Colon (tissue), 2 donors: Measurements from ENCODE around the gene FAM234A.
"Not testable (repeated sequence)": the region's sequence is repeated elsewhere in the genome, so short reads cannot be mapped to it uniquely, and the experiment has no call there.

Experiments used
- FAIRE-seq: peaks from 2 replicates; lab custom pipeline; 2012; peaks lifted over from hg19 to GRCh38; lab: Jason Lieb, UNC
- donor health status: control.
- donor health status: control.

The FAM234A gene, protein sequence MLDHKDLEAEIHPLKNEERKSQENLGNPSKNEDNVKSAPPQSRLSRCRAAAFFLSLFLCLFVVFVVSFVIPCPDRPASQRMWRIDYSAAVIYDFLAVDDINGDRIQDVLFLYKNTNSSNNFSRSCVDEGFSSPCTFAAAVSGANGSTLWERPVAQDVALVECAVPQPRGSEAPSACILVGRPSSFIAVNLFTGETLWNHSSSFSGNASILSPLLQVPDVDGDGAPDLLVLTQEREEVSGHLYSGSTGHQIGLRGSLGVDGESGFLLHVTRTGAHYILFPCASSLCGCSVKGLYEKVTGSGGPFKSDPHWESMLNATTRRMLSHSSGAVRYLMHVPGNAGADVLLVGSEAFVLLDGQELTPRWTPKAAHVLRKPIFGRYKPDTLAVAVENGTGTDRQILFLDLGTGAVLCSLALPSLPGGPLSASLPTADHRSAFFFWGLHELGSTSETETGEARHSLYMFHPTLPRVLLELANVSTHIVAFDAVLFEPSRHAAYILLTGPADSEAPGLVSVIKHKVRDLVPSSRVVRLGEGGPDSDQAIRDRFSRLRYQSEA

DNA sequence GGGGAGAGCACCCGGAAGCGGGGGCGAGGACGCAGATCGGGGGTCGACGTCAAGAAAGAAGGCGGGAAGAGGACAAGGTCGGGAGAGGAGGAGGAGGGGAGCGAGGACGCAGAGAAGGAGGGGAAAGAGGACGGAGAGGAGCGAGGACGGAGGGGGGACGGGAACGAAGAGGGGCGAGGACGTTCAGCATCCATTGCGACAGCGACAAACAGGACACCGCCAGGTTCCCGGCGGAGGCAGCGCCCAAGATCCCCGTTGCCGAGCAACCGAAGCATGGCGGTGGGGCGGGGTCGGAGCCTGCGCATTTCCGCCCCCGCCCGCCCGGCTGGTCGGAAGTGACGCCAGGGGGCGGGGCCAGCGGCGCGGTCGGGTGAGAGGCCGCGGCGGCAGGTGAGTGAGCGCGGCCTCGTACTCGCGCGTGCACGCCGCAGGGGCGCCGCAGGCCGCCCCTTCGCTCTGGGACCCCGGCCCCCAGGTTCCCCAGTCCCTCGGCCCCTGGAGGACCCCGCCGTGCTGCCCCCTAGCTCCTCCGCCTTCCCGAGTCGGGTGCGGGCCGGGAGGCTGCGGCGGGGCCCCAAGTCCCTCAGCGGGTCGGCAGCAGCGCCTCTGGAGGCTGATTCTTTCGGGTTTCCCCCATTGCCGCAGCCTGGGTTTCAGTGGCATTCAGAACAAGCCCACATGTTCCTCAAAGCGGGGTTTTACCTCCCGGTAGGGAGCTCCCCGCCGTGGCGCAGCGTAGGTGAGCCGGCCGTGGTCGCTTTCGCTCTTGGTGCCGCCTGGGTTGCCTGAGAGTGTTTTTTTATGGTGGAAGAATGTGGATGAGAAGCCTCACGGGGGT lies at the start of gene FAM234A:
Gene FAM234A (plus strand): TSS at position 354 of the 838 bp plus-strand sequence. CDS start 19,593 bp downstream, outside the sequence.
- FAIRE-seq: no peak

DNA sequence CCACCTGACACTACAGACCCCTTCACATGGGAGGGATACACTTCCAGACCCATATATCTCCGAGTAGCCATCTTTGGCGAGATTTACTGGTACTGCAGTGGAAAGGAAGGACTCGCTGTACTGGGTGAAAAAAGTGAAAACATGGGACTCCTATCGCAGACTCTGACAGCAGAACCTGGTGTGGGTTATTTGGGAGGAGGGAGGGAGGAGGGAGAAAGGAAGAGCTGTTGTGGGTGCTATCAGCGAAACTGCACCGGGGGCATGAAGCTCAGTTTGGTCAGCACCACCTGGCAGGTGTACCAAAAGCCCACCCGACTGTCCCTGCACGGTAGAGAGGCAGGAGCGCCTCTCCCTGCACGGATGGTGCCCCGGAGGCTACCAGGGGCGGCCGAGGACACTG lies 49.4 kb upstream of the FAM234A start:
- no peak for FAIRE-seq

DNA sequence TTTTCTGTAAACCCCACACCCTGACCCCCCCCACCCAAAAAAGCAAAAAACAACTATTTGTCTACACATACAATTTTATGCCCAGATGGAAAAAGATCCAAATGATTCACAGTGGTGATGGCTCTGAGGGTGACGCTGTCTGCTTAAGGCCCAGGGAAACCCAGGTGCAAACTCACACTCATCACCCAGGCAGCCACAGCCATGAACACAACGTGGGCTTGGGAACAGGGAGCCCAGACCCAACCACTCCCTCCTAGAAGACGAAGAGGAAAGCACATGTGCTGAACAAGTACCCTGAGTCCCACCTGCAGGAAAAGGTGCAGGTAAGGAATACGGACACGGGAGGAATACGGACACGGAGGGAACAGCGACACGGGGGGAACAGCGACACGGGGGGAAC lies 48.9 kb upstream of the FAM234A start:
- no peak for FAIRE-seq

DNA sequence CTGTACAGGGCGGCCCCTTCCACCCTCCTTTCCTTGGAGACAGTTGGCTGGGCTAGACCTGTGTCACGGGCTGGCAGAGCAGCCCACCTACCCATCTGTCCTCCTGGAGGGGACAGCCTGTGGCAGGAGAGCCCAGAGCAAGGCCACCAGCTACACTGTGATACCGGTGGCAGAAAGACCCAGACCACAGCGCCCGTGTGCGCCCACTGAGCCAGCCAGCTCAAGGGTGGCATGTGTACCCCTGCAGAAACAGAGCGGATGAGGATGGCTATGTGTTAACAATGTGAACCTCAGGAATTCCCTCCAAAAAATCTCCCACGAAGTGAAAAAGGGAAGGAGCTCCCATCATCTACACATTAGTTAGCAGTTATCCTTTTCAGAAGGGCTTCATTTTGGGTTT lies 47.3 kb upstream of the FAM234A start:
- FAIRE-seq: no peak

DNA sequence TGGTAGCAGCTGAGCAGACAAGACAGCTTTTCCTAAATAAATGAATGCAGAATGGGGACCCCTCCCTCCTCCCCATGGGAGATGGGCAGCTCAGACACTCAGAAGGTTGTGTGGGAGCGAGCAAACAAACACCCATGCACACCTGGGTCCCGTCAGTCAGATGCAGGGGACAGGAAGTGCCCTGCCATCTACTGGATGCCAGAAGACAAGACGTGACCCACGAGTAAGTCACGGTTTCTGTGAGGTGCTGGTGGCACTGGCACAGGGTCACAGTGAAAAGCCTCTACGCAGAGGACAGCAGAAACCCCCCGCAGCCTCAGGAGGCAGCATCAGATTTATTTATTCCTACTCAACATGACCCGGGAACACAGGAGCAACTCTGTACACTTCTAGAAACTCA lies 45.9 kb upstream of the FAM234A start:
- no peak for FAIRE-seq

DNA sequence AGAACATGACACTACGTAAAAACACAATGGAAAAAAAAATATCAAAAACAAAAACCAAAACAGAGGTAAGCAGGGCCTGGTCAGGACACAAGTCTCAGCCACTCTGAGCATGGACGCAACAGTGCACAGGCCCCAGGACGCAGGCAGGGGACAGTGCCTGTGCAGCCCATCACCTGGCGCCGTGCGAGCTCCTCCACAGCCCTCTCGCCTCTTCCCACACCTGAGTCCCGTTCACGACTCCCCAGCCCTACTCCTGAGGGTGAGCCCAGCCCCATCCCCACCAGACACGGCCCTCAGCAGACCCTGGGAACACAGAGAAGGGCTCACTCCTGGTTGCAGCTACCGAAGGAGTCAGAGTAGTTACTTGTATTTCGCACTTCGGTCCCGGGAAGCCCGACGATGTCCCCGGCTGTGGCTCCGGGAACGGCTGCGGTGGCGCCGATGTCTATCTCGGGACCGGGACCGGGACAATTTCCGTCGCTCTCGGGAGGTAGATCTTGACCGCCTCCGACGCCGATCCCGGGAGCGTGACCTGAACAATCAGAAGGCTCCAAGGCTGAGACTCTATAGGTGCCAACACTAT lies 44.9 kb upstream of the FAM234A start:
- no peak for FAIRE-seq

DNA sequence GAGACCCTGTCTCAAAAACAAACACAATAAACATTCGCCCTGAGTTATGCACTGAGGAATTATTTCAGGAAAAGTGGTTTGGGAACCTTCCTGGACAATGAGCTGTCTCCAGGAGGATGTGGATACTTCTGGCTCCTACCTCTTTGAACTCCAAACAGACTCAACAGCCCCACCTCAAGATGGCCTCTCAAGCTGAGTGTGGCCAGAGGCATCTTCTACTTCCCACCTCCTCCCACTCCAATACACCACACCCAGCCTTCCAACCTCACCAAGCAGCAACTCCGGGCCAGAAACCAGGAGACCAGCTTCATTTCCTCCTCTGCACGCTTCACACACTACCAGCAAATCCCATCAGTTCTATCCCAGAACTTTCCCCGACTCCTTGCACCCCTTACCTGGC lies 42.8 kb upstream of the FAM234A start:
- no peak for FAIRE-seq

DNA sequence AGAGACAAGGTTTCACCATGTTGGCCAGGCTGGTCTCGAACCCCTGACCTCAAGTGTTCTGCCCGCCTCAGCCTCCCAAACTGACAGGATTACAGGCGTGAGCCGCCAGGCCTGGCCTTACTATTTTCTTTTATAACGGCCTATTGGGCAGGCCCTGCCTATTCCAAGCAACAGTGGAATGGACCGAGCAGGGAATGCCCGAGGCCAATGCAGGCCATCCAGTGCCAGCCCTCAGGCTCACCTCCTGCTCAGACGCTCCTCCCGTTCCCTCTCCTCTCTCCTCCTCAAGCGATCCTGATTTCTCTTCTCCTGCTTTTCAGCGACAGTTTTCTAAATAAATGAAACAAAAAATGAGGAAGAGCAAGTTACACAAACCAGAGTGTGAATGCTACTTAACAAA lies 41.9 kb upstream of the FAM234A start:
- FAIRE-seq: no peak

DNA sequence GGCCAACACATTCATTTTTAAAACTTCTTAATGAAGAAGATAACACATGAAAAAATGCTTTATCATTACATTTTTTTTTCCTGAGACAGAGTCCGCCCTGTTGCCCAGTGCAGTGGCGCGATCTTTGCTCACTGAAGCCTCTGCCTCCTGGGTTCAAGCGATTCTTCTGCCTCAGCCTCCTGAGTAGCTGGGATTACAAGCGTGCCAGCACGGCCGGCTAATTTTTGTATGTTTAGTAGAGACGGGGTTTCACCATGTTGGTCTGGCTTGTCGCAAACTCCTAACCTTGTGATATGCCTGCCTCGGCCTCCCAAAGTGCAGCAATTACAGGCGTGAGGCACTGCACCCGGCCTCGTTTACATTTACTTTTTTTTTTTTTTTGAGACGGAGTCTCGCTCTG lies 41.2 kb upstream of the FAM234A start:
- FAIRE-seq: no peak

DNA sequence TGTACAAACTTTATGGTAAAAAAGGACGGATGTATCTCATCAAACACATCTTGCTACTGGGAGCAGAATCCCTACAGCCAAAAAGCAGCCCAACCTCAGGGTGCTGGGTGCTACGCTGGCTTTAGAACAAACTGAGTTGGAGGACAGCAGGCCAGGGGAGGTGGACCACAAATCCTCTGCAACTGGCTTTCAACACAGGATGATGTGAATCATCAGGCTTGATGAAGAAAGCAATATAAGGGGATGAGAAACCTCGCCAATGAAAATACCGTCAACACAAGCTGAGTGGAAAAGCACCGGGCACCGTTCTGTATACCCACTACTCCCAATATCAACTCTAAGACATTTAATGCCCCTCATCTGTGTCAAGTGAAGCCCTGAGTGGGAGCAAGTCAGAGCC lies 40.1 kb upstream of the FAM234A start:
- no peak for FAIRE-seq

DNA sequence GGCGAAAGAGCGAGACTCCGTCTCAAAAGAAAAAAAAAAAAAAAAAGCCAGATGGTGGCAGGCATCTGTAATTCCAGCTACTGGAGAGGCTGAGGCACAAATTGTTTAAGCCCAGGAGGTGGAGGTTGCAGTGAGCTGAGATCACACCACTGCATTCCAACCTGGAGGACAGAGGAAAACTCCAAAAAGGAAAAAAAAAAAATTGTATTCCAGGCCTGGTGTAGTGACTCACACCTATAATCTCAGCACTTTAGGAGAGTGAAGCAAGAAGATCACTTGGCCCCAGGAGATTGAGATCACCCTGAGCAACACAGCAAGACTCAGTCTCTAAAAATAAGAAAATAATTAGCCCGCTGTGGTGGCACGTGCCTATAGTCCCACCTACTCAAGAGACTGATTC lies 34.2 kb upstream of the FAM234A start:
- no peak for FAIRE-seq

DNA sequence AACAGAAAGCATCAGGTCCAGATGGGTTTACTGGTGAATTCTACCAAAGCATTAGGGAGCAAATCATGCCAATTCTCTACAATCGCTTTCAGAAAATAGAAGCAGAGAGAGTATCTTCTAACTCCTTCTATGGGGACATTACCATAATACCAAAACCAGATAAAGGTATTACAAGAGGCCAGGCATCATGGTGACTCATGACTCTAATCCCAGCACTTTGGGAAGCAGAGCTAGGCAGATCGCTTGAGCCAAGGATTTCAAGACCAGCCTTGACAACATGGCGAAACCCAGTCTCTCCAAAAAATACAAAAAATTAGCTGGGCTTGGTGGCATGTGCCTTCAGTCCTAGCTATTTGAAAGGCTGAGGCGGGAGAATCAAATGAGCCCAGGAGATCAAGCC lies 31.4 kb upstream of the FAM234A start:
- no peak for FAIRE-seq

DNA sequence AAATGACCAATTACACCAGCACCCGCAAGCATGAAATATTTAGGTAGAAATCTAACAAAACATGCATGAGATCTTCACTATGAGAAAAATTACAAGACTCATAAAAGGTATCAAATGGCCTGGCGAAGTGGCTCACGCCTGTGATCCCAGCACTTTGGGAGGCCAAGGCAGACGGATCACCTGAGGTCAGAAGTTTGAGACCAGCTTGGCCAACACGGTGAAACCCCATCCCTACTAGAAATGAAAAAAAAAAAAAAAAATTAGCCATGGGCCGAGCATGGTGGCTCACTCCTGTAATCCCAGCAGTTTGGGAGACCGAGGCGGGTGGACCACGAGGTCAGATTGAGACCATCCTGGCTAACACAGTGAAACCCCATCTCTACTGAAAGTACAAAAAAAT lies 30.6 kb upstream of the FAM234A start:
- FAIRE-seq: not testable (repeated sequence)

DNA sequence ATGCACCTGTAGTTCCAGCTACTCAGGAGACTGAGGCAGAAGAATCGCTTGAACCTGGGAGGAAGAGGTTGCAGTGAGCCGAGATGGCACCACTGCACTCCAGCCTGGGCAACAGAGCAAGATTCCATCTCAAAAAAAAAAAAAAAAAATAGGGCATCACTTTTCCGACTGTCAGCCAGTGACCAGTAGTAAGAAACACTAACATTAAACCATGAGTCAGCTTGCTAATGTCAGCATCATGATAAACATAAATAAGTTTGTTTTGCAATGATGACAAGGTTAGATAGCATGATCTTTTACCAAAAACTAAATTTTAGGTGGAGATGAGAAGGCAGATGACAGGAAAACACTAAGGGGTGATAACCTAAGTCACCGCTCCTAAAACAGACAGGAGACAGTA lies 25.3 kb upstream of the FAM234A start:
- FAIRE-seq: not testable (repeated sequence)

DNA sequence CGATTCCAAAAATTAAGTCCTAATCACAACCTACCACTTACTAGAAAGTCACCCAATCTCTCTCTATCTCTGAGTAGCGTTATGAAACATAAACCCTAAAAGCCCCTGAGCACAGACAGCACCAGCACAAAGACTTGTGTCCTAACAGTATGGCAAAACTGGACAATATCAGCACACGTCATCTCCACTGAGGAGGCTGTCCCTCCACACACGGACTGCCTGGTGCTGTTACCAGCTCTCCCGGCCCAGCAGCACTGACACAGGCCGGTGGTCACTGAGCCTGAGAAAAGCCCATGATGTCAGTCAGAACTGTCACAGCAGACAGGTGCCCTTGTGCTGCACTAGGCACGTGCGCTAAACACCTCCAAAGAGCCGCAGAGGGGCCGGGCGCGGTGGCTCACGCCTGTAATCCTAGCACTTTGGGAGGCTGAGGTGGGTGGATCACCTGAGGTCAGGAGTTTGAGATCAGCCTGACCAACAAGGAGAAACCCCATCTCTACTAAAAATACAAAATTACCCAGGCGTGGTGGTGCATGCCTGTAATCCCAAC lies 22.9 kb upstream of the FAM234A start:
- not testable (repeated sequence) for FAIRE-seq

DNA sequence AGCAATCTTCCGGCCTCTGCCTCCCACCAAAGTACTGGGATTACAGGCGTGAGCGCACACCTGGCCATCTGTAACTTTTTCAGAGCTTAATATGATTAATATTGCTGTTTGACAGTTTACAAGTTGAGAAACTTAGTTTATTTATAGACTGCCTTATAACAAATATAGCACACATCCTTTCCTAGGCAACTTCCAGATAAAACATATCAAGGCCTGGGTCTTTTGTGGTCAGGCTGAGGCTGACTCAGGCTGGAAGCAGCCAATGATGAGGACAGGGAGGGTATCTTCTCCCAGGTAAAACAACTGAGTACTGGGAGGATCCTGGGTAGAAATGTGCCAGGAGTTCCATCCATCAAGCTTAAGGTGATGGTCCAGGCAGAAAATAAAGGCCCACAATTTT lies 21.6 kb upstream of the FAM234A start:
- FAIRE-seq: no peak

DNA sequence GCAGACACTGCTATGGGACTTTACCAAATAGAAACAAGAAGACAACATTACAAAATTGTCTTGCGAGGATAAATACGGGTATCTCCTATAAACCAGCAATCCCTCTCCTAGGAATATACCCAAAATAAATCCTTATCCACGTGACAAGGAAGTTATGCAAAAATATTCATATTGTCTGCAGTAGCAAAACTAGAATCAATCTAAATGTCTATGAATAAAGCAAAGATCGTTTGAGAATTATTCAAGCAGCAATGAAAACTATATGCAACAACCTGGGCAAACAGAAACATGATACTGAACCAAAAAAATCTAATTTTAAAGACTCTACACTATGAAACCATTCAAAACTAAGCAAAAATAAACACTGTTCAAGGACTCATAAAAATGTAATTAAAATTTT lies 14.6 kb upstream of the FAM234A start:
- FAIRE-seq: no peak

DNA sequence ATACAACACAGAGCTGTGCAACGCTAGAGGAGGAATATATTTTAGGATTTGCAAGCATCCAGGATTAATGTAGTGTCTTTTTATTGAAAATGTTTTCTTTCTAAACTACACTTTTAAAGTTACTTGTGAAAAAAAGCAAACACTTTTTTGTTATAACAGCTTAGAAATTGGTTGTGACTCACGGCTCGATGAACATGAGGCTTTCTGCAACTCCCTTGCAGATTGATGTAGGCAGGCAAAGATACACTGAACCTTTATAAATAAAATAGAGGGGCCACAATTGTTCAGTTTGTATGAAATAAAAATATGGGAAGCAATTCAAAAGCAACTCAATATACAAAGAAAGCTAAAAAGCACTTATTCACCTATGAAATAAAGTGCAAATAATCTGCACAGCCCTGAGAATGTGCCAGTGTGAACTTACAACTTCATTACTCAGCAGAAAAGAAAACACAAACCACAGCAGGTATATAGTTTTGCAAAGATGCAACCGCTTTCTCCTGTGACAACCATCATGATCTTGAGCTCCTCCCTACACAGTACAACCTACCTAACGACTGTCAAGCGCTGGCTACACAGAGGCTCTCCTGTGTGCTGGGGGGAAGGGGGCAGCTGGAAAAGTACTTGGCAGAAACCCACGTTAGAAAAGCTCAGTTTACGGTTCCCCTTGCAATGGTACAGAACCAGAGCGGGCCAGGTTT lies 6.3 kb upstream of the FAM234A start:
- FAIRE-seq: no peak

DNA sequence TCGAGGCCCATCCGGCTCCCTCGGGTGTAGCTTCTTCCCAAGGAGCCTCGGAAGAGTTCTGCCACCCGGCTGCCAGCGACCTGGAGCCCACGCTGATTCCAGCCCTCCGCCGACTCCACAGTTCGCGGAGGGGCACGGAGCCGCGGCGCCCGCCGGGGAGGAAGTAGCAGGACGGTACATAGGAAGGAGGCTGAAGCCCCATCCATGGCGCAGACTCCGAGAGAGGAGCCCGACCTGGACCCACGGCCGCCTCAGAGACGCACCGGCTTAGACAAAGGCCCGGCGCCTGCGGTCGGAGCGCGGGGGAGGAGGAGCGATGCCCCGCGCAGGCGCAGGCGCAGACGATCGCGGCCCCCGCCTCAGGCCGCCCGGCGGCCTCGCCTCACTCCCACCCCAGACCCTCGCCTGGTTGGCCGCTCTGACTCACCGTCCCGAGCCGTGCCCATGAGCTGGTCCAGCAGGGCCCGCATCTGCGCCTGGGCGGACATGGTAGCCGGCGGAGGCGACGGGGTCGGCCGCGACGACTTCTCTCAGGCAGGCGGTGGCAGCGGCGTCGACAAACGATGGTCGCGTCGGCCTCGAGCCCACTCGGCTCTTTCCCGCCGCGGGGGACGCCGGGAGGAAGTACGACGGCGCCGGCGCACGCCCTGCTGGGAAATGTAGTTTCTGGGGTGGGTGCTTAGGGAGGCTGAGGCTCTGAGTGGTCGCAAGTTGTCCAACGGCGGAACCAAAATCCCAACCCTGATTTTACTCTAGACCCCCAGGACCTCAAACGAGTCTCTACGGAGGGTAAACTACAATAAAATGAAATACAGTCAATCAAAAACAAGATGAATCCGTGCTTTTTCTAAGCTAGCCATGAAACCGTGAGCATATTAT lies 5.5 kb upstream of the FAM234A start, which contains the start of gene LUC7L:
Gene LUC7L (minus strand): TSS at position 598 of the 879 bp plus-strand sequence. CDS start 110 bp downstream, at position 488.
- no peak for FAIRE-seq

DNA sequence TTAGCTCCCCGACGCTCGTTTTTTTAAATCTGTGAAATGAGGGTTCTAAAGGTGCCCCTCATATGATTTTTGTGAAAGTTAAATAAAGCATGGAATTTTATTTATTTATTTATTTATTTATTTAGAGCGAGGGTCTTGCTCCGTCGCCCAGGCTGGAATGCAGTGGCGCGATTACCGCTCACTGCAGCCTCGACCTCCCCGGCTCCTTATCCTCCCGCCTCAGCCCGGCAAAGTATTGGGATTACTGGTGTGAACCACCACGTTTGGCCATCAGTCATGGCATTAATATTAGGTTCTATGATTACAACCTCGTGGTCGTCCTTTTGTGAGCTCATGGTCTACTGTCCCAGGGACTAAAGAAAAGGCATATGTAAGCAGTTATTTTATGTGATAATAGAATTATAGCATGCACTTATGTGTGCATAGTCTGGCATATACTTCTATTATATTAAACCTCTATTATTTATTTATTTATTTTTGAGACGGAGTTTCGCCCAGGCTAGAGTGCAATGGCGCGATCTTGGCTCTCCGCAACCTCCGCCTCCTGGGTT lies 4.8 kb upstream of the FAM234A start:
- FAIRE-seq: no peak
